ENCODE results near the gene SEMA5B. TPM values are rescaled to one million over a fixed set of nuclear protein-coding genes. Genes with fewer than 3 reads are reported as not detected.

SEMA5B gene
- total RNA-seq, 1 experiment from 2014 or later, result 0.04 TPM

GRCh38 chr3:122864498-122864897 lies 163.1 kb downstream of the SEMA5B start:
- H3K9me2 ChIP-seq (replicated peaks; ENCODE audit: low read length), result no peaks in the 10 kb centered on the region
- H3K4me1 ChIP-seq (ENCODE audit: insufficient read depth, low read length), result no peaks in the 10 kb centered on the region
- H4K20me1 ChIP-seq (ENCODE audit: low read length), result no peaks in the 10 kb centered on the region
- no peaks in the 10 kb centered on the region for H3F3A ChIP-seq (ENCODE audit: low read length, unreplicated experiment)
- DNase-seq (no peak), ATAC-seq (no peak)
- ChIA-PET CTCF (no interaction called here), POLR2A (ENCODE audit: unreplicated experiment) (no interaction called here)
- no peak overlapping the region for H2AFZ ChIP-seq (ENCODE audit: low read length)
- intact Hi-C loops (cut with micrococcal nuclease), result loop anchor here (10.0 kb wide), 1 partner anchor 110 kb away; no protein-coding TSS in a partner anchor
- H3K36me3 ChIP-seq (ENCODE audit: low read depth, low read length), result no peaks in the 10 kb centered on the region
- no peak overlapping the region for H3K9ac ChIP-seq (ENCODE audit: low read length)
- H3K27ac ChIP-seq (ENCODE audit: low read length), result no peak overlapping the region
- no TSS peak for BruUV-seq (replicated peaks)
- H3K9me3 ChIP-seq (ENCODE audit: low read length), result no peaks in the 10 kb centered on the region
- no peaks in the 10 kb centered on the region for H3K27me3 ChIP-seq (ENCODE audit: low read length)
- no peak overlapping the region for H3K4me2 ChIP-seq (ENCODE audit: low read length)
- no peak for TF ChIP-seq CTCF (conservative IDR thresholded peaks at IDR 0.05; ENCODE audit: low read depth, low read length)
- no peak for TF ChIP-seq EZH2 (IDR thresholded peaks at IDR 0.05; ENCODE audit: low read length, unreplicated experiment)
- TF ChIP-seq EZH2phosphoT487 (IDR thresholded peaks at IDR 0.05; ENCODE audit: borderline replicate concordance, low read length), result no peak
- H3K4me3 ChIP-seq (ENCODE audit: low read length), result no peak overlapping the region
- no peaks in the 10 kb centered on the region for H3K79me2 ChIP-seq (ENCODE audit: low read length)

- ATAC-seq, result no peak
- ChIA-PET POLR2A (ENCODE audit: unreplicated experiment) (no interaction called here), CTCF (no interaction called here)
- Histone ChIP-seq H3K9me2 (replicated peaks; ENCODE audit: low read length) (no peaks in the 10 kb centered on the region), H3K4me1 (ENCODE audit: insufficient read depth, low read length) (no peaks in the 10 kb centered on the region), H3K36me3 (ENCODE audit: low read depth, low read length) (no peaks in the 10 kb centered on the region), H3K9ac (ENCODE audit: low read length) (no peak overlapping the region), H3K27me3 (ENCODE audit: low read length) (no peaks in the 10 kb centered on the region), H2AFZ (ENCODE audit: low read length) (no peak overlapping the region), H4K20me1 (ENCODE audit: low read length) (no peaks in the 10 kb centered on the region), H3F3A (ENCODE audit: low read length, unreplicated experiment) (no peaks in the 10 kb centered on the region), H3K4me2 (ENCODE audit: low read length) (no peak overlapping the region), H3K27ac (ENCODE audit: low read length) (no peak overlapping the region), H3K9me3 (ENCODE audit: low read length) (no peaks in the 10 kb centered on the region), H3K79me2 (ENCODE audit: low read length) (no peaks in the 10 kb centered on the region), H3K4me3 (ENCODE audit: low read length) (no peak overlapping the region)
- DNase-seq, result no peak
- intact Hi-C loops (cut with micrococcal nuclease), result loop anchor here (10.0 kb wide), 1 partner anchor 108 kb away; no protein-coding TSS in a partner anchor
- no TSS peak for BruUV-seq (replicated peaks)
- no peak for TF ChIP-seq EZH2phosphoT487 (IDR thresholded peaks at IDR 0.05; ENCODE audit: borderline replicate concordance, low read length)
- TF ChIP-seq EZH2 (IDR thresholded peaks at IDR 0.05; ENCODE audit: low read length, unreplicated experiment), result no peak
- TF ChIP-seq CTCF (conservative IDR thresholded peaks at IDR 0.05; ENCODE audit: low read depth, low read length), result no peak
These were observed 165.2 kb downstream of the SEMA5B start for GRCh38 chr3:122862381-122862780.

Other genes starting within 250 kb of the SEMA5B start
- 6.4 and 13.4 TPM in 2 replicates for gene HSPBAP1, start 233.9 kb downstream of the SEMA5B start, total RNA-seq (2014; rRNA removed)
- 29.6 and 37.0 TPM in 2 replicates for gene SLC49A4, start 232.7 kb downstream of the SEMA5B start, total RNA-seq (2014; rRNA removed)
- 24.6 and 29.7 TPM in 2 replicates for gene PDIA5, start 39.3 kb upstream of the SEMA5B start, total RNA-seq (2014; rRNA removed)
- gene SEC22A, start 174.2 kb upstream of the SEMA5B start, total RNA-seq (2014; rRNA removed), result 34.3 and 37.9 TPM in 2 replicates

Data from PC-3 (cell line).